GM19463 (cell line): ENCODE data around the gene PLCB1.
"Not testable (repeated sequence)": the region's sequence is repeated elsewhere in the genome, so short reads cannot be mapped to it uniquely, and the experiment has no call there.

Source experiments
- ATAC-seq: cut with Tn5 transposase; IDR thresholded peaks from one replicate; pipeline ENCODE4 v1.9.1; 2021; ENCODE audit warnings: mild to moderate bottlenecking, moderate library complexity; ENCODE audit not compliant: unreplicated experiment

Gene PLCB1

DNA sequence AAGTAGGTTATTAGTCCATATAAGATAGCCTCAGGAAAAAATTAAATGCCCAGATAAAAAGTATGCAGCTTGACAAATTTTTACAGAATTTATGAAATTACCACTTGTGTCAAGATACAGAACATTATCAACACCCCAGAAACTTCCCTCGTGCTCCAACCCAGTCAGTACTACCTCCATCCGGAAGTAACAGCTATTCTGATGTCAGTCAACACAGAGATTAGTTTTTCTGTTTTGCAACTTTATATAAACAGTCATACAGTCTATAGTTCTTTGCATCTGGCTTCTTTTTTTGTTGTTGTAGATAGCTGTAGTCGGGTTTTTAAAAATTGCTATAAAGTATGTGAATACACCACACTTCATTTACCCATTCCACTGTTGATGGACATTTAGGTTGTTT lies 721.1 kb downstream of the PLCB1 start:
- not testable (repeated sequence) for ATAC-seq

DNA sequence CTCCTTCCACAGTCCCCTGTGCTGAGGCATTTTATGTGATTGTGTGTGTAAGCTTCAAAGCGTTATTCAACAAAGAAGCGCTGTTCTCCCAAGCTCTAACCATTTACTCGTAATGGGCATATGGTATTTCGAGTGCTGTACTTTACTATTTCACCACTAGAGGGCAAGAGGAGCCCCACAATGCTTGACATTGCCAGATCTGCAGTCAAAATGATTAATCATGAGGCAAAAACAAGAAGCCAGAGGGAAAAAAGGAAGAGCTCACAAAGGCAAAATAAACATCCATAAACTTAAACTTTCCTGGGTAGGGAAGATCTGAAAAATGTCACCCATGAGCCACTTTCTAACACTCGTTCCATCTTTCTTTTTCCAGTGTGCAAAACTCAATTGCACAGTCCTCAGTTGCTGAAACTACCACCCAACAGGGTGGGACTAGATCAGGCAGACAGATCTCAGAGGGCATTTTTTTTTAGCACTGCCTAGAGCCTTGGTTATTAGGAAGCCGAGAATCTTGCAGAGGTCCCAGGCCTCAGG lies 721.8 kb downstream of the PLCB1 start:
- peak; percentile 90 for ATAC-seq

DNA sequence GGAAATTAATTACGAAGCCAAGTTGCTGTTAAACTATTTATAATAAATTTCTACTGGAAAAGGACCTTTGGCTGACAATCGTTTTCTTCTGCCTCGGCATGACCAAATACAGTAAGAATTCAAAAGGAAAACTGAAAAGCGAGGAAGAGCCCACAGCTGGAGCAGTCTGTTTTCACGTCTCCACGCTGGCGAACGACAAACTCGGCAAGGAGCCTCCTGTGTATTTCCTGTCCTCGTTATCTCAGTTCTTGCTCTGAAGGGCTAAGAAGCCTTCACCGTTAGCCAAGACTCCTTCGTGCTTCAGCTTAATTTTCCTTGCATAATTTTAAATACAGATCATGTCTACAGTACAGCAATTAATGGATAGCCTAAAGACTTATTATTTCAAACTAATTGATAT lies 722.5 kb downstream of the PLCB1 start:
- no peak for ATAC-seq

DNA sequence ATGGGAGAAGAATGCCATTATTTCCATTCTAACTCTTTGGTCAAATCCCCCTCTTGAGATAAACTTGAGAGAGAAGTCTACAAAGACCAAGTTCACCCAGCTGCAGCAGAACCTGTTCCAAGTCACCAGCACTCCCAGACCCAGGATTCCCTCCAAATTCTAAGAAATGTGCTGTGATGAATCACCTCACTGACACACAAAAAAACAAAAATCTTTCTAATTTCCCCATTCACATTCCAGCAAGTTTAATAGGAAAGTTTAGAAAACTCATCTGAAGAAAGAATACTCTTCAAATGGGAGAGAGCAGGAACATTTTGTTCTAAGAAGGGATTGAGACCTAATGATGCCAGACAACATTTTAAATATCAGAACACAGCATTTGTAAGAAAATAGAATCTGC lies 723.2 kb downstream of the PLCB1 start:
- no peak for ATAC-seq

DNA sequence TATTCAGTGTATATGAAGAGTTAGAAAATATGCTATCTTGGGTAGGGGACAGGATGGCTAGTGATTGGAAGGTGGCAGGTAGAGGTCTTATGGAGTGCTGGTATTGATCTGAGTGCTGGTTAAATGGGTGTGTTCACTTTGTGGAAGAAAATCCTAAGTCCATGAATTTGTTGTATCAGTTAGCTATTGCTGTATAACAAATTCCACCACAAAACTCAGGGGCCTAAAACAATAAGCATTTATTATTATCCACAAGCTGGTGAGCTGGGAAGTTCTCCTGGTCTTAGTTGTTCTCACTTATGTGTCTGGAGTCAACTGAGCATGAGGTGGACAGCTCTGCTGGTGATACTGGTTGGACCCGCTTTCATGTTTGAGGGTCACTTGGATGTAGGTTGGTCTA lies 724.6 kb downstream of the PLCB1 start:
- ATAC-seq = no peak

DNA sequence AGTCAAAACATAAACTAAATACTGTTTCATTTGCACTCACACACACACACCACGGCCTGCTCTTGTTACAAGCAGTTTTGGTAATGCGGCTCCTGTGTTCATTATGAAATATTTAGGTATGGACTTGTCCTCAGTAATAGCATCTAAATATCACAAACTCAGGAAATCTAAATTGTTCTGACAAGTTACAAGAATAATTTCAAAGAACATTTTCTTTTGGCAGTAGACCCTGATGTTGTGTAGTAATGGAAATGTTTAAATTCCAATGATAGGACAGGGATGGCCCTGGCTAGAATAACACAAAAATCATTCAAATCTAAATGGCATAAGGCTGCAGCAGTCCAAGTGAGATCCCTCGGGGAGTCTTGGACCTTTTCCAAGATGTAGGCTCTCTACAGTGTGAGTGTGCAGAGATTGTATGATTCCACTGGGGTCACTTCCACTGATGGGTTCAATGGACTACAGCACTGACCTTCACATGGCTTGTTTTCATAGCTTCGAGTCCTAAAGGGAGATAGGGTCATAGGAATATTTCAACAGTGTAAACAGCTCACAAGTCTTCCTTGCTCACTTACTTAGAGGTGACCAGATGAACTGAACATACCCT lies 726.2 kb downstream of the PLCB1 start:
- no peak for ATAC-seq

DNA sequence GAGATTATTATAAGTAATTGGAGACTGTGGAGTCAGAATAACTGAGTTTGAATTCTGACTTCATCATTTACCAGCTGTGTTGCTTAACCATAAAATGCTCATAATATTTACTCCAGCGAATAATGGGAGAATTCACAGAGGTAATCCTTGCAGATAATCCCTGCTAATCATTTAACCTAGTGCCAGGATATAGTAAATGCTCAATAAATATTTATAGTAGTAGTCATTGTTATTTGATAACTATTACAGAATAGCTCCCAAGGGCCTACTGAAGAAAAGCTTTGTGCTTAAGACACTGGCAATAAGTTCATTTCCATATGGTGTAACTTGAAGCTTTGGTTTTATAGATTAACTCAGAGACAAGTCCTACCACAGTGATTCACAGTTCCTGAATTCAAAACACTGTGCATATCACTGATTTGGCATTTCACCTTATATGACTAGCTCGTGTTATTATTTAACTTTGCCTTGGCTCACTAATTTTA lies 728.0 kb downstream of the PLCB1 start:
- peak; percentile 77 for ATAC-seq

DNA sequence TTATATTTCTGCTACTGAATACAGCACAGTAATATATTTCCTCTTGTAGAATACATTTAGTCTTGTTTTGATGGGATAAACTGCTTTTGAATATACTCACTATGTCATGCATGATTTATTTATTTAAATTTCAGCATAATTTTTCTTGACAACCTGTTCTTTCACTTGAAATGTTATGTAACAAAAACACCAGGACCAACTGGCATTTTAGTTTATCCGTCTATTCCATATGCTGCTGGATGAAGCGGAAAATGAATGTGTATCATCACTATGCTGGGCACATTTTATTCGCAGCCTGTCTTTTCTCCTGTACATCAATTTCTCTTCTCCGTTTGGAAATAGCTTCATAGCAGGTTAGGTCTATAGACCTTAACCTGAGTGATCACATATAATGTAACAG lies 730.0 kb downstream of the PLCB1 start:
- no peak for ATAC-seq

DNA sequence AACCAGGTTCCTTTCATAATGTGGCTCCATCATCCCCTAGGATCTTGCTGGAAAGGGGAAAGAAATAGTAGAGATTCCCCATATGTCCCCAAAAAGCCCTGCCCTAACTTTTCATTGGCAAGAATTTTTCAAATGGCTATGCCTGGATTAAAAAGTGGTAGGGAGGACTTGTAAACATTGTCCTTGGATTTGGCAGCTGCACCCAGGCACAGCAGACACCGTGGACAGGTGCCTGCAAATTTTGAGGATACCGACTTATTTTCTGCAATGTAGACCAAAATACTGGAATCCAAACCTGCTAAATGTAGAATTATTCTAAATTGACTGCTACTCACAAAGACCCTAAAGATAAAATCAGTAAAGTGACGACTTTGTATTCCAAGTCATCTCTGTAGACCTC lies 733.6 kb downstream of the PLCB1 start:
- ATAC-seq = no peak

DNA sequence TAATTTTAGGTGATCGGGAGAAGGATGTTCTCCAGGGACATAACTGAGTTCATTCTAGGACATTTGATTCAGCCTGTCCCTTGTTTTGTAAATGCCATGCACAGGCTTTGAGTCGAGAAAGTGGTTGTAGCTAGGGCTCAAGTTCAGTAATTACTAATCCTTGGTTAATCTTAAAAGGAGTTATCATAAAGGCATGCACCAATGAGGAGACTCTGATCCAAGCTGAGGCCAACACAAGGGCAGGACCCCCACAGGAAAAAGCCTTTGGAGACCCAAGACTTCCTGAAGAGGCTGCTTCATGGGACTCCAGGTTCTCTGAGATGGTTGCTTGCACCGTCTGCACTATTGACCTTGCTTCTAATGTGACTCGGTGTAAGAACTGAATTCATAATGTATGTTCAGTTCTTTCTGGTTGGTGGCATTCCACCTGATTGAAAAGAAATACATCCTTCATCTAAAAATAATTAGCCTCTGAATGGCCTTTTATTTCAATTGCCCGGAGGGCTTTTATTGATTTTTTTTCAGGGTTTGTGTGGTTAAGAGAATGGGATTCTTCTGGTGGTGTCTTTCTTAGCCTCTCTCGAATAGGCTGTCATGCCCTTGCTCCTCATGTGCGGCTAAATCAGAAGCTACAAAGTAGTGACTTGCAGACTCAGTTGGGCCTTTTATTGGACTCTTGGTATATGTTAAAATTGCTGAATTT lies 735.1 kb downstream of the PLCB1 start:
- ATAC-seq = no peak

DNA sequence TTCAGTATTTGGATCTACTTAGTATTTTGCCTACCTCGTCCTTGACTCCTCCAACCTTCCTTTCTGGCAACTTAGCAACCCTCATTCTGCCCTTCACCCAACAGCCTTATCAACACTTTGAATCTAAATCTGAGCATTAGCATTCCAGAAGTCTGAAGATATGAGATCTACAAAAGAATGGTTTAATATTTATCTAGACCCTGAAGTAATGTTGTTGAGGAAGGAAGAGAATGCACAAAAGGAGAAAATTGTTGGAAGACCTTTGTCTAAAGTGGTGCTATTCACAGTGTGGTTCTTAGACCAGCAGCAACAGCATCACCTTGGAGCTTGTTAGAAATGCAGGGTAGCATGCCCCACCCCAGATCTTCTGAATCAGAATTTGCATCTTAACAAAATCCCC lies 738.6 kb downstream of the PLCB1 start:
- ATAC-seq = no peak

DNA sequence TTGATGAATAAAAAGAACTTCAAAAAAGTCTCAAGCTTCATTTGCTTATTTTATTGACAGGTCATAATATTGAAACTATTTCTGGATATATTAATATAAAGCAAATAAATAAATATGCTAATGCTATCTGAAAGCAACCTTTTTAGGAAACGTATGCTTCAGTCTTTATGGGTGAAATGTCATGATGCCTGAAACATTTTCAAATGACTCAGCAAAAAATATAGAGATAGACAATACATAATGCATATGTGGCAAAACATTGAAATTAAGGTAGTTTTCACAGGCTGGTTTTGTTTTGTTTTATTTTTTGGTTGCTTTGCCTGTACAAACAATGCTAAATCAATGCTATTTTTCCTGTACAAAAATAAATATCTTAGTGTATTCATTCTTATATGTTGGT lies 742.4 kb downstream of the PLCB1 start:
- ATAC-seq = no peak

DNA sequence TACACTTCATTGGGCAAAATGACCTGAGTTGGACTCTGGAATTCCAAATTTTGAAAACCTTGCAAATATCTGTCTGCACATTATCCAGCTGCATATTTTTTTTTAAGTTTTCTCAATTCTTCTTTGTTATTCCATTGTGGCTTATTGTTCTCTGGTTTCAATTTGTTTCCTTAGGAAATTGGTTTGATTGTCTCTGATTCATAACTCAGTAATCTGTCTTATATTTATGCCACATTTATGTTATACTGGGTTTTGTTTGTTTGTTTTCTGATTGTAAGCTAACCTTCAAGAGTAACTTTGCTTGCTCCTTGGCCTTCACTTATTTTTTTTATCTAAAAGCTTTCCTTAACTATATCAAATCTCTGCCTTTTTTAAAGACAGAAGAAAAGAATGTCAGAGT lies 743.5 kb downstream of the PLCB1 start:
- ATAC-seq = no peak

DNA sequence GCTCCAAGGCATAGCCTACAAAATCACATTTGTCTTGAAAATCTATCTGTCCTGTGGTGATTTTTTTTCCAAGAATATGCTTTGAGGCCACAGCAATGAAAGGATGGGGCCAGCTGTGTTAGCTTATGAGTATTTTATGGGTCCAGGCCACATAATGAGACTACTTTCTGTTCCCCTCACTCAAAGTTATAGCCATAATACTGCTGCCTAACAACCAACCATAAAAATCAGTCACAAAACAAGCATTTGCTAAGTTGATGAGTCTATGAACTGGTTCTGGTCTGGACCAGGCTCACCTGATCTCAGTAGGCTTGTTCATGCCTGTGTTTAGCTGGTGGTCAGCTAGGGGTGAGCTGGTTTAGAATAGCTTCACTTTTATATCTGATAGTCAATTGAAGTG lies 744.3 kb downstream of the PLCB1 start:
- no peak for ATAC-seq

DNA sequence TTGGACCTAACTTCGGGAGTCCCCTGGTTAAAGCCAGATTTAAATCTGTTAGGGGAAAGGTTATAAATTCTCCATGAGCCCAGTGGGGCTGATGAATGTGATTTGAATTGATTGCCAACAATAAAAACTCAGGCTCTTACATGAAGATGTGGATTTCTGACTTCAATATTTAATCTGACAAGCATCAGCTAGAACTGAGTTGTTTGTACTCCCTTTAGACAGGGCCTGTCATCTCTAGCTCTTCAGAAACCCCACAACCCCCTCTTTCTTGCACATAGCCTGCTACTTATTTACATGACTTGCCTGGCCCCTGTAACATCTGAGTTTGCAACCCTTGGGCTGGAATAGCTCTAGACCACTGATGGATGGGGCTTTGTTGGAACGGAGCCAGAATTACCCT lies 745.2 kb downstream of the PLCB1 start:
- ATAC-seq = no peak

DNA sequence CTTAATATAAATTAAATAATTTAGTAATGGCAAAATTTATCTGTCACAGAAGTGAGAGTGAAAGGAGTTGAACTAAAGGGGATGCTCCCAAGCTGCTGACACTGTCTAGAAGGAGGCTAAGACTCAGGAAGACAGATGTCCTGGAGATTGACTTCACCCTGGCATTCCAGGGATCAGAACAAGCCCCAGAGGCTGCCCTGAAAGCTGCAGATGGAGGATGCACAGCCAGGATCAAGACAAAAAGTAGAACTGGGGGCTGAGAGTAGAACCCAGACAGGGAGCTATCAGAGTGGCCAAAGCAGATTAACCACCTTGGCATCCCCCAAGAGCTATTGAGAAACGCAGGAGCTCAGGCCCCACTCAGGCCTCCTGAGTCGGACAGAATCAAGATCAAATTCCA lies 747.6 kb downstream of the PLCB1 start:
- ATAC-seq = no peak

DNA sequence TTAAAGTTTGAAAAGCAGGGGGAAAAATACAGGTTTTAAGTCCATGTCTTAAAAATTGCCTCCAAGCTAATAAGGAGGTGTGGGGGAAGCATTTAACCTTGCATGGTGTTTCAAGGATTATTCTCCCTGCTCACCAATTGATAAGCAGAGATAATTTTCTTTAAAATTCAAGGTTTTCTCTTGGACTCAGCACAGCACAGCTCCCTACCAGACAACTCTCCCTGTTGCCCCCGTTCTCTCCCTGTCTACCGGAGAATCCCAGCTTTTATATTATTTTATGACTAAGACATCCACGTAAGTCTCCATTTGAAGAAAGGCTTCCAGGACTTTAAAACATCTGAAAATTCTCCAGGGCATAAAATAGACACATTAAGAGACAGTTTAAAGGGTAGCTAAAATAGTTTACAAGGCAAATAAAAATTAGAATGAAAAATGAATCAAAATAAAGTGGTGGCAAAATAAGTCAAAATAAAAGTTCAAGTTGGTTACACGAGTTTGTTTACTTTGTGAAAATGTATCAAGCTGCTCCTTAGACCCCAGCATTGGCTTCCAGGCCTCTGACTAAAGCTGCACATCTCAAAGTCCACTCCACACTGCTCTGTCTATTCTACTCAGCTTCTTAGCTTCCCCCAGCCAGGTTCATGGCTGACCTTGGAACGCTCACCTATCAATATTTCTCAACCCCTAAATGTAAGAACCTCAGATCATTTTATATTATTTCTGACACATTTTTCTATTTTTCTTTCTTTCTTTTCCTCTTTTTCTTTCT lies 748.2 kb downstream of the PLCB1 start:
- ATAC-seq = no peak

DNA sequence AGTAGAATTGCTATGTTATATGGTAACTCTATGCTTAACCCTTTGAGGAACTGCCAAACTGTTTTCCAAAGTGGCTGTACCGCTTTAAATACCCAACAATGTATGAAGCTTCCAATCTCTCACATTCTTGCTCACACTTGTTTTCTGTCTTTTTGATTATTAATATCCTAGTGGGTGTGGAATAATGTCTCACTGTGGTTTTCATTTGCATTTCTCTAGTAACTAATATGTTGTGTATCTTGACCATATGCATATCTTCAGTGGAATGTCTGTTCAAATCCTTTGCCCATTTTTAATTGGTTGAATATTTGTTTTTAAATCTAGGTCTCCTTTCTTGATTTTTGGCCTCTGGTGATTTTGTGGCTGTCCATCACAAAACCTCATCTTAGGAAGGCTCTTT lies 759.0 kb downstream of the PLCB1 start:
- no peak for ATAC-seq

DNA sequence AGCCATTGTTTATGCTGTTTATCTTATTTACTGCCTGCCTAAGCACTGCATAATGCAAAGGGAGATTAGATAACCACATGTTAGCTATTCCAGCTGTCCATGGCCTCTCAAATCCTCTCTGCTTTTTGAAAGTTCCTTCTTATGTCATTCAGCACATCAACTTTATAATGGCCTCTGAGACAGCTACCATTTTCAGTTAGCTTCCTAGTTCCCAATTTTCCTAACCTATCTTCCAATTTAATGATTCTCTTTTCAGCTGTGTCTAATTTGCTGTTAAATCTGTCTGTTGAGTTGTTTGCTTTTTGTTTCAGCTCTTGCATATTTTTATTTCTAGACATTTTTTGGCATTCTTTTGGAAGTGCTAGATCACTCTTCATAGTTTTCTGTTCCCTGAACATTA lies 763.4 kb downstream of the PLCB1 start:
- no peak for ATAC-seq

DNA sequence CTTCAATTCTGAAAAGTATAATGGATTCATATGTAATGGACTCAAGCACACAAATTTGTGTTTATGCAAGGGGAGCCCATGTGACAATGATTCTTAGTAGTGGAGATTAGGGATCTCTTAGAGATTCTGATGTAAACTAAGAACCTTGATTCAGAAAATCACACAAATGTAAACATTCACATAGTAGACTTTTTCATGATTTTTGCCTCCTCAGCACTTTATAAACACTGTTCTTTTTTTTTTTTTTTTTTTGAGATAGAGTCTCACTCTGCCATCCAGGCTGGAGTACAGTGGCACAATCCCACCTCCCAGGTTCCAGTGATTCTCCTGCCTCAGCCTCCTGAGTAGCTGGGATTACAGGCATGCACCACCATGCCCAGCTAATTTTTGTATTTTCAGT lies 766.8 kb downstream of the PLCB1 start:
- ATAC-seq = no peak

DNA sequence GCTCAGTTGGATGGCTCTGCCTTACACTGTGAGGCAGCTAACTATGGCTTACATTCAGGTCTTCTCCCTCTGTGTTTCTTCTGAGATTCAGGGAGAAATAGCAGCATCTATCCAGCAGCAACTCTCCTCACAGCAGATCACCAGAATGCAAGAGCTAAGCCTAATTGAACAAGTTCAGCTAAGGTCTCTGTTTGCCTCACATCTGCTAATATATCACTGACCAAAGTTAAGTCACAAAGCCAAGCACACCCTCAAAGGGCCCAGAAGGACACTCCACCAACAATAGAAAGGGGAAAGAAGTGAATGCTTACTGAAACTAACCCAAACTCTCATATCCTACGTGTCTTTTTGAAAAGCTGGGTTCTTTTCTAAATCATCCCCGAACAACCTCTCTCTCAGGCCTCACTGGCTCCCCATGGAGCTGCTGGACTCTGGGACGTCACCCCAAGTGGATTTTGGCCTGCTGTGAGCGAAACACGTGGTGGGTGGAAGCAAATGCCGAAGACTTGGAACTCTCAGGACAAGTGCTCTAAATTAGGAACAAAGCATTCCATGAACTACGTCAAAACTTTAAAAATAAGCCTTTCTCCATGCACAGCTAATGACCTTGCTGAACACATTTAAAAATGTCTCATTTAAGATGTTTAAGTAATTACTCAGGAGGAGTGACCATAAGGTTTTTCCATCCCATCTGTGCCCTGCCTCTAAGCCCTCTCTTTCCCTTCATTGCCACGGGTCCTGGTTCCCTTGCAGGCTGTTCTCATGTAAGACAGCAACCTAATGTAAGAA lies 769.4 kb downstream of the PLCB1 start:
- ATAC-seq = no peak
